H1 (cell line): Measurements from ENCODE around the gene AKAP8. TPM values are rescaled to one million over a fixed set of nuclear protein-coding genes. Genes with fewer than 3 reads are reported as not detected.

Experiments
- CTCF ChIA-PET: fragments of 300-600 bp; sonication (Branson Sonifier 250); formaldehyde crosslinking; loops from one replicate; lab custom pipeline; 2021; ENCODE audit not compliant: partially characterized antibody; lab: Charles Lee
- POLR2A ChIA-PET: fragments of 300-600 bp; sonication (Branson Sonifier 250); formaldehyde crosslinking; loops from one replicate; lab custom pipeline; 2021; ENCODE audit warnings: inconsistent platforms; ENCODE audit not compliant: partially characterized antibody; lab: Charles Lee
- DNase-seq, 2 experiments: peaks; one replicate each; pipeline versions ENCODE4 v3.0.0 to v3.0.0-alpha.2; 2010 to 2022; ENCODE audit warnings: low spot score in 2 of 2, low read depth in 1 of 2, mixed read lengths in 1 of 2
- FAIRE-seq: peaks from 2 replicates; lab custom pipeline; 2011; peaks lifted over from hg19 to GRCh38; lab: Jason Lieb, UNC
- H2AFZ ChIP-seq: 2 replicates; pipeline ENCODE4 v1.8.1; 2012; ENCODE audit warnings: low read length, inconsistent platforms
- H2AK5ac ChIP-seq: 2 replicates; pipeline ENCODE4 v1.6.1; 2013; ENCODE audit warnings: low read depth, low read length
- H2BK120ac ChIP-seq: replicated peaks from 2 replicates; pipeline ENCODE3; 2013; ENCODE audit warnings: low read depth, low read length, inconsistent platforms
- H2BK12ac ChIP-seq: 2 replicates; pipeline ENCODE4 v1.6.1; 2013; ENCODE audit warnings: low read depth, low read length
- H2BK15ac ChIP-seq: 2 replicates; pipeline ENCODE4 v1.6.1; 2013; ENCODE audit warnings: low read length
- H2BK20ac ChIP-seq: 2 replicates; pipeline ENCODE4 v1.6.1; 2013; ENCODE audit warnings: low read length
- H2BK5ac ChIP-seq: 2 replicates; pipeline ENCODE4 v1.6.1; 2013; ENCODE audit warnings: low read depth, low read length
- H3K14ac ChIP-seq: 2 replicates; pipeline ENCODE4 v1.6.1; 2013; ENCODE audit warnings: inconsistent platforms; ENCODE audit not compliant: insufficient read length
- H3K18ac ChIP-seq: 2 replicates; pipeline ENCODE4 v1.6.1; 2013; ENCODE audit warnings: low read length; ENCODE audit errors: extremely low read depth
- H3K23ac ChIP-seq: 2 replicates; pipeline ENCODE4 v1.6.1; 2013; ENCODE audit warnings: inconsistent platforms; ENCODE audit not compliant: insufficient read length
- H3K23me2 ChIP-seq: 2 replicates; pipeline ENCODE4 v1.6.1; 2013; ENCODE audit warnings: low read depth, low read length
- H3K27ac ChIP-seq: 2 replicates; pipeline ENCODE4 v1.6.1; 2011; ENCODE audit warnings: low read depth, low read length, inconsistent platforms
- H3K27me3 ChIP-seq, 4 experiments: replicated peaks in 1 of 4; 1 replicate in 1 of 4; 2 replicates in 3 of 4; pipeline versions ENCODE4 v1.6.1 to v1.8.1; 2011 to 2013; ENCODE audit warnings: low read length in 3 of 4, mild to moderate bottlenecking in 3 of 4, inconsistent platforms in 2 of 4, mixed read lengths in 2 of 4, moderate library complexity in 1 of 4; ENCODE audit not compliant: control insufficient read depth in 3 of 4, insufficient read depth in 3 of 4; ENCODE audit errors: extremely low read depth in 1 of 4
- H3K36me3 ChIP-seq, 4 experiments: 2 replicates each; pipeline versions ENCODE4 v1.6.1 to v1.8.1; 2011 to 2013; ENCODE audit warnings: mild to moderate bottlenecking in 4 of 4, low read length in 3 of 4, moderate library complexity in 2 of 4, control low read depth in 1 of 4, inconsistent platforms in 1 of 4; ENCODE audit not compliant: insufficient read depth in 4 of 4, control insufficient read depth in 2 of 4
- H3K4ac ChIP-seq: replicated peaks from 2 replicates; pipeline ENCODE3; 2013; ENCODE audit warnings: low read length, low read depth, mixed read lengths, inconsistent platforms; ENCODE audit not compliant: insufficient read length
- H3K4me1 ChIP-seq, 4 experiments: replicated peaks in 1 of 4; 1 replicate in 1 of 4; 2 replicates in 3 of 4; pipeline versions ENCODE4 v1.6.1 to v1.8.1; 2011 to 2013; ENCODE audit warnings: low read length in 3 of 4, inconsistent platforms in 2 of 4, mixed read lengths in 1 of 4; ENCODE audit not compliant: insufficient read depth in 4 of 4, control insufficient read depth in 3 of 4
- H3K4me2 ChIP-seq, 2 experiments: 2 replicates each; pipeline versions ENCODE4 v1.6.1 to v1.8.1; 2011 to 2013; ENCODE audit warnings: low read depth in 2 of 2, low read length in 2 of 2, control low read depth in 1 of 2, inconsistent platforms in 1 of 2, mild to moderate bottlenecking in 1 of 2; ENCODE audit not compliant: insufficient read depth in 1 of 2
- H3K4me3 ChIP-seq, 4 experiments: fragments of 200-600, 300-600 bp in 1 of 4; sonication (generic), shearing (Covaris generic), sonication (Bioruptor Twin) in 1 of 4; 2 replicates each; pipeline versions ENCODE4 v1.5.1 to v1.8.1; 2011 to 2016; ENCODE audit warnings: low read length in 4 of 4, low read depth in 3 of 4, control low read depth in 2 of 4, inconsistent platforms in 2 of 4, mild to moderate bottlenecking in 2 of 4, mixed read lengths in 1 of 4, moderate library complexity in 1 of 4; ENCODE audit not compliant: insufficient read depth in 2 of 4; ENCODE audit errors: extremely low read depth in 1 of 4
- H3K56ac ChIP-seq: replicated peaks from 2 replicates; pipeline ENCODE3; 2013; ENCODE audit warnings: low read depth, mild to moderate bottlenecking, mixed read lengths, low read length, inconsistent platforms; ENCODE audit not compliant: insufficient read length
- H3K79me1 ChIP-seq: 2 replicates; pipeline ENCODE4 v1.6.1; 2013; ENCODE audit warnings: low read depth, low read length, control low read depth
- H3K79me2 ChIP-seq, 2 experiments: 2 replicates each; pipeline versions ENCODE4 v1.6.1 to v1.8.1; 2012 to 2013; ENCODE audit warnings: low read length in 2 of 2, mild to moderate bottlenecking in 2 of 2, inconsistent platforms in 1 of 2; ENCODE audit not compliant: insufficient read depth in 2 of 2, control insufficient read depth in 1 of 2
- H3K9ac ChIP-seq, 4 experiments: replicated peaks in 1 of 4; 1 replicate in 1 of 4; 2 replicates in 3 of 4; pipeline versions ENCODE4 v1.6.1 to v1.8.1; 2011 to 2013; ENCODE audit warnings: low read depth in 3 of 4, low read length in 3 of 4, control low read depth in 2 of 4, mild to moderate bottlenecking in 2 of 4, moderate library complexity in 2 of 4, inconsistent platforms in 1 of 4; ENCODE audit errors: extremely low read depth in 1 of 4
- H3K9me3 ChIP-seq, 2 experiments: 2 replicates each; pipeline versions ENCODE4 v1.6.1 to v1.8.1; 2012 to 2013; ENCODE audit warnings: mild to moderate bottlenecking in 2 of 2, moderate library complexity in 2 of 2, control low read depth in 1 of 2, inconsistent platforms in 1 of 2, low read depth in 1 of 2, low read length in 1 of 2, mixed read lengths in 1 of 2; ENCODE audit not compliant: insufficient read depth in 2 of 2
- H4K20me1 ChIP-seq, 2 experiments: replicated peaks in 1 of 2; 2 replicates each; pipeline versions ENCODE3 to v1.8.1; 2011 to 2013; ENCODE audit warnings: inconsistent platforms in 2 of 2, low read length in 2 of 2, mild to moderate bottlenecking in 1 of 2; ENCODE audit not compliant: insufficient read depth in 2 of 2, control insufficient read depth in 1 of 2
- H4K5ac ChIP-seq: 2 replicates; pipeline ENCODE4 v1.6.1; 2013; ENCODE audit warnings: low read length, low read depth, mixed read lengths, inconsistent platforms; ENCODE audit not compliant: insufficient read length
- H4K8ac ChIP-seq: 2 replicates; pipeline ENCODE4 v1.8.0; 2013; ENCODE audit warnings: mild to moderate bottlenecking, moderate library complexity, low read length, inconsistent platforms; ENCODE audit not compliant: insufficient read depth; ENCODE audit errors: extremely low read depth
- H4K91ac ChIP-seq: replicated peaks from 2 replicates; pipeline ENCODE3; 2013; ENCODE audit warnings: low read length, mixed read lengths, inconsistent platforms; ENCODE audit not compliant: insufficient read length
- EZH2 ChIP-seq: fragments of 200-600 bp; sonication (generic); IDR thresholded peaks from 2 replicates; pipeline ENCODE4 v1.7.1; 2012; ENCODE audit warnings: low read depth, mild to moderate bottlenecking, moderate library complexity, low read length, inconsistent platforms; ENCODE audit not compliant: severe bottlenecking
- WGBS, 2 experiments: shearing (Covaris generic) in 1 of 2; methylation state at CpG; one replicate each; pipeline versions ENCODE4 v1.1.6 to v1.1.7; 2013 to 2015; ENCODE audit warnings: low lambda C conversion rate in 2 of 2, mixed read lengths in 2 of 2, inconsistent platforms in 1 of 2, low coverage in 1 of 2, missing lambda C conversion rate in 1 of 2; ENCODE audit not compliant: insufficient replicate concordance in 2 of 2, insufficient coverage in 1 of 2, insufficient read length in 1 of 2; ENCODE audit errors: extremely low coverage in 1 of 2, missing lambda C conversion rate in 1 of 2; 5-methylcytosine and 5-hydroxymethylcytosine counted together
- polyA plus RNA-seq, 7 experiments: library from polyadenylated mRNA; depleted of rRNA in 3 of 7; stranded (reverse) in 5 of 7; unstranded in 2 of 7; fragments of >200 nt in 5 of 7; fragments of 200-250 nt in 2 of 7; gene quantifications; 1 replicate in 5 of 7; 2 replicates in 1 of 7; 4 replicates in 1 of 7; pipeline versions ENCODE4 v1.2.1 to v1.2.3, GENCODE V29; 2011 to 2013; ENCODE audit warnings: missing spikeins in 2 of 7, mixed read lengths in 2 of 7
- total RNA-seq: library from RNA; stranded (reverse); fragmentation: NEBNext Ultra II Directional; extraction: Animal tissue kit (Norgen Biotek cat#: 25700); gene quantifications from 2 replicates; pipeline ENCODE4 v1.2.1, GENCODE V29; 2021

Gene AKAP8
- total and polyA plus RNA-seq, 2 of the 8 experiments (the other 6 are each of a cell fraction or from before 2014, with no cell fraction given), result 17.0 to 41.0 TPM

DNA sequence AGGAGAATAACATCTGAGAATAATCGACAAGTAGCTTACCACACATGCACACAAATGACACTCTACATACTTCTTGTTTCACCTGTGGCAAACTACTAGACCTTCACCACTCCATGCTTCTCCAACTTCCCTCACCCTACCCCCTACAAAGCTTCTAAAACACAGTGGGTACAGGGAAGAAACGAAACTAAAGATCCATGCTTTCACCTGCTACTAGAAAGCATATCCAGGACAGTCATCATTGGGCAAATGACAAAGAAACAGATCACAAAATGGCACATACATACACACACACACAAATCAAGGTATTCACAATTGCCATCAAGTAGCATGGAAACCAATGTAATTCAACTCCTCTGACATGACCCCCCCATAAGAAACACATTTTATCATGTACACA is 57.8 kb downstream of the AKAP8 start:
- Histone ChIP-seq H2BK120ac (no peak overlapping the region), H3K56ac (no peak overlapping the region), H4K20me1 (peaks cover 65 to 72% of the 10 kb centered on the region in 2 experiments), H3K9ac (no peak overlapping the region), H3K14ac (no peak overlapping the region), H2AFZ (no peak overlapping the region), H3K23me2 (no peaks in the 10 kb centered on the region), H4K5ac (no peak overlapping the region), H2BK15ac (no peak overlapping the region), H3K23ac (no peak overlapping the region), H3K79me2 (peaks cover 92 to 98% of the 10 kb centered on the region in 2 experiments), H3K9me3 (no peaks in the 10 kb centered on the region), H3K4me1 (peaks cover 3 to 21% (median 15%) of the 10 kb centered on the region in 4 experiments), H3K4me3 (no peak overlapping the region), H3K36me3 (no peaks in the 10 kb centered on the region), H3K27me3 (no peaks in the 10 kb centered on the region), H2AK5ac (no peak overlapping the region), H3K27ac (peak overlapping the region; percentile 3; the same call in 1 of the 2 replicates), H2BK5ac (no peak overlapping the region), H3K18ac (no peak overlapping the region), H2BK20ac (no peak overlapping the region), H3K4ac (no peak overlapping the region), H2BK12ac (no peak overlapping the region), H4K91ac (no peak overlapping the region), H3K79me1 (peaks cover 18% of the 10 kb centered on the region), H4K8ac (no peak overlapping the region), H3K4me2 (no peak overlapping the region)
- ChIA-PET POLR2A (interaction anchor here (0.5 to 1.6 kb wide), 4 partner anchors 9 to 14 kb away, joined by 3 to 6 read pairs (median 4); no protein-coding TSS in a partner anchor), CTCF (interaction anchor here (0.5 to 0.9 kb wide), 2 partner anchors 70 to 114 kb away, joined by 3 read pairs; no protein-coding TSS in a partner anchor)
- TF ChIP-seq EZH2, result no peak
- WGBS, 2 experiments, result 87% methylated on average over 2 of the region's 2 CpGs; no CpG with 5 or more reads in 1 of the 2 experiments
- DNase-seq (no peak), FAIRE-seq (no peak)
